H1 (cell line): ENCODE data around the gene MTARC2. TPM values are rescaled to one million over a fixed set of nuclear protein-coding genes. Genes with fewer than 3 reads are reported as not detected.

ENCODE experiments used
- CTCF ChIA-PET: fragments of 300-600 bp; sonication (Branson Sonifier 250); formaldehyde crosslinking; loops from one replicate; lab custom pipeline; 2021; ENCODE audit not compliant: partially characterized antibody; lab: Charles Lee
- POLR2A ChIA-PET: fragments of 300-600 bp; sonication (Branson Sonifier 250); formaldehyde crosslinking; loops from one replicate; lab custom pipeline; 2021; ENCODE audit warnings: inconsistent platforms; ENCODE audit not compliant: partially characterized antibody; lab: Charles Lee
- DNase-seq, 2 experiments: peaks; one replicate each; pipeline versions ENCODE4 v3.0.0 to v3.0.0-alpha.2; 2010 to 2022; ENCODE audit warnings: low spot score in 2 of 2, low read depth in 1 of 2, mixed read lengths in 1 of 2
- FAIRE-seq: peaks from 2 replicates; lab custom pipeline; 2011; peaks lifted over from hg19 to GRCh38; lab: Jason Lieb, UNC
- H2AFZ ChIP-seq: 2 replicates; pipeline ENCODE4 v1.8.1; 2012; ENCODE audit warnings: low read length, inconsistent platforms
- H2AK5ac ChIP-seq: 2 replicates; pipeline ENCODE4 v1.6.1; 2013; ENCODE audit warnings: low read depth, low read length
- H2BK120ac ChIP-seq: replicated peaks from 2 replicates; pipeline ENCODE3; 2013; ENCODE audit warnings: low read depth, low read length, inconsistent platforms
- H2BK12ac ChIP-seq: 2 replicates; pipeline ENCODE4 v1.6.1; 2013; ENCODE audit warnings: low read depth, low read length
- H2BK15ac ChIP-seq: 2 replicates; pipeline ENCODE4 v1.6.1; 2013; ENCODE audit warnings: low read length
- H2BK20ac ChIP-seq: 2 replicates; pipeline ENCODE4 v1.6.1; 2013; ENCODE audit warnings: low read length
- H2BK5ac ChIP-seq: 2 replicates; pipeline ENCODE4 v1.6.1; 2013; ENCODE audit warnings: low read depth, low read length
- H3K14ac ChIP-seq: 2 replicates; pipeline ENCODE4 v1.6.1; 2013; ENCODE audit warnings: inconsistent platforms; ENCODE audit not compliant: insufficient read length
- H3K18ac ChIP-seq: 2 replicates; pipeline ENCODE4 v1.6.1; 2013; ENCODE audit warnings: low read length; ENCODE audit errors: extremely low read depth
- H3K23ac ChIP-seq: 2 replicates; pipeline ENCODE4 v1.6.1; 2013; ENCODE audit warnings: inconsistent platforms; ENCODE audit not compliant: insufficient read length
- H3K23me2 ChIP-seq: 2 replicates; pipeline ENCODE4 v1.6.1; 2013; ENCODE audit warnings: low read depth, low read length
- H3K27ac ChIP-seq: 2 replicates; pipeline ENCODE4 v1.6.1; 2011; ENCODE audit warnings: low read depth, low read length, inconsistent platforms
- H3K27me3 ChIP-seq, 4 experiments: replicated peaks in 1 of 4; 1 replicate in 1 of 4; 2 replicates in 3 of 4; pipeline versions ENCODE4 v1.6.1 to v1.8.1; 2011 to 2013; ENCODE audit warnings: low read length in 3 of 4, mild to moderate bottlenecking in 3 of 4, inconsistent platforms in 2 of 4, mixed read lengths in 2 of 4, moderate library complexity in 1 of 4; ENCODE audit not compliant: control insufficient read depth in 3 of 4, insufficient read depth in 3 of 4; ENCODE audit errors: extremely low read depth in 1 of 4
- H3K36me3 ChIP-seq, 4 experiments: 2 replicates each; pipeline versions ENCODE4 v1.6.1 to v1.8.1; 2011 to 2013; ENCODE audit warnings: mild to moderate bottlenecking in 4 of 4, low read length in 3 of 4, moderate library complexity in 2 of 4, control low read depth in 1 of 4, inconsistent platforms in 1 of 4; ENCODE audit not compliant: insufficient read depth in 4 of 4, control insufficient read depth in 2 of 4
- H3K4ac ChIP-seq: replicated peaks from 2 replicates; pipeline ENCODE3; 2013; ENCODE audit warnings: low read length, low read depth, mixed read lengths, inconsistent platforms; ENCODE audit not compliant: insufficient read length
- H3K4me1 ChIP-seq, 4 experiments: replicated peaks in 1 of 4; 1 replicate in 1 of 4; 2 replicates in 3 of 4; pipeline versions ENCODE4 v1.6.1 to v1.8.1; 2011 to 2013; ENCODE audit warnings: low read length in 3 of 4, inconsistent platforms in 2 of 4, mixed read lengths in 1 of 4; ENCODE audit not compliant: insufficient read depth in 4 of 4, control insufficient read depth in 3 of 4
- H3K4me2 ChIP-seq, 2 experiments: 2 replicates each; pipeline versions ENCODE4 v1.6.1 to v1.8.1; 2011 to 2013; ENCODE audit warnings: low read depth in 2 of 2, low read length in 2 of 2, control low read depth in 1 of 2, inconsistent platforms in 1 of 2, mild to moderate bottlenecking in 1 of 2; ENCODE audit not compliant: insufficient read depth in 1 of 2
- H3K4me3 ChIP-seq, 4 experiments: fragments of 200-600, 300-600 bp in 1 of 4; sonication (generic), shearing (Covaris generic), sonication (Bioruptor Twin) in 1 of 4; 2 replicates each; pipeline versions ENCODE4 v1.5.1 to v1.8.1; 2011 to 2016; ENCODE audit warnings: low read length in 4 of 4, low read depth in 3 of 4, control low read depth in 2 of 4, inconsistent platforms in 2 of 4, mild to moderate bottlenecking in 2 of 4, mixed read lengths in 1 of 4, moderate library complexity in 1 of 4; ENCODE audit not compliant: insufficient read depth in 2 of 4; ENCODE audit errors: extremely low read depth in 1 of 4
- H3K56ac ChIP-seq: replicated peaks from 2 replicates; pipeline ENCODE3; 2013; ENCODE audit warnings: low read depth, mild to moderate bottlenecking, mixed read lengths, low read length, inconsistent platforms; ENCODE audit not compliant: insufficient read length
- H3K79me1 ChIP-seq: 2 replicates; pipeline ENCODE4 v1.6.1; 2013; ENCODE audit warnings: low read depth, low read length, control low read depth
- H3K79me2 ChIP-seq, 2 experiments: 2 replicates each; pipeline versions ENCODE4 v1.6.1 to v1.8.1; 2012 to 2013; ENCODE audit warnings: low read length in 2 of 2, mild to moderate bottlenecking in 2 of 2, inconsistent platforms in 1 of 2; ENCODE audit not compliant: insufficient read depth in 2 of 2, control insufficient read depth in 1 of 2
- H3K9ac ChIP-seq, 4 experiments: replicated peaks in 1 of 4; 1 replicate in 1 of 4; 2 replicates in 3 of 4; pipeline versions ENCODE4 v1.6.1 to v1.8.1; 2011 to 2013; ENCODE audit warnings: low read depth in 3 of 4, low read length in 3 of 4, control low read depth in 2 of 4, mild to moderate bottlenecking in 2 of 4, moderate library complexity in 2 of 4, inconsistent platforms in 1 of 4; ENCODE audit errors: extremely low read depth in 1 of 4
- H3K9me3 ChIP-seq, 2 experiments: 2 replicates each; pipeline versions ENCODE4 v1.6.1 to v1.8.1; 2012 to 2013; ENCODE audit warnings: mild to moderate bottlenecking in 2 of 2, moderate library complexity in 2 of 2, control low read depth in 1 of 2, inconsistent platforms in 1 of 2, low read depth in 1 of 2, low read length in 1 of 2, mixed read lengths in 1 of 2; ENCODE audit not compliant: insufficient read depth in 2 of 2
- H4K20me1 ChIP-seq, 2 experiments: replicated peaks in 1 of 2; 2 replicates each; pipeline versions ENCODE3 to v1.8.1; 2011 to 2013; ENCODE audit warnings: inconsistent platforms in 2 of 2, low read length in 2 of 2, mild to moderate bottlenecking in 1 of 2; ENCODE audit not compliant: insufficient read depth in 2 of 2, control insufficient read depth in 1 of 2
- H4K5ac ChIP-seq: 2 replicates; pipeline ENCODE4 v1.6.1; 2013; ENCODE audit warnings: low read length, low read depth, mixed read lengths, inconsistent platforms; ENCODE audit not compliant: insufficient read length
- H4K8ac ChIP-seq: 2 replicates; pipeline ENCODE4 v1.8.0; 2013; ENCODE audit warnings: mild to moderate bottlenecking, moderate library complexity, low read length, inconsistent platforms; ENCODE audit not compliant: insufficient read depth; ENCODE audit errors: extremely low read depth
- H4K91ac ChIP-seq: replicated peaks from 2 replicates; pipeline ENCODE3; 2013; ENCODE audit warnings: low read length, mixed read lengths, inconsistent platforms; ENCODE audit not compliant: insufficient read length
- BACH1 ChIP-seq: IDR thresholded peaks from 2 replicates; pipeline ENCODE4 v1.6.1; 2012; ENCODE audit warnings: low read length, improper control_type of control experiment
- BCL11A ChIP-seq, 2 experiments: IDR thresholded peaks; one replicate each; pipeline ENCODE4 v1.6.1; 2011; ENCODE audit warnings: low read depth in 2 of 2, low read length in 2 of 2, mild to moderate bottlenecking in 2 of 2
- CEBPB ChIP-seq: IDR thresholded peaks from 2 replicates; pipeline ENCODE4 v1.6.1; 2012; ENCODE audit warnings: low read depth, low read length
- CHD1 ChIP-seq: IDR thresholded peaks from 2 replicates; pipeline ENCODE4 v1.6.1; 2012; ENCODE audit warnings: low read depth, low read length, improper control_type of control experiment
- EZH2 ChIP-seq: fragments of 200-600 bp; sonication (generic); IDR thresholded peaks from 2 replicates; pipeline ENCODE4 v1.7.1; 2012; ENCODE audit warnings: low read depth, mild to moderate bottlenecking, moderate library complexity, low read length, inconsistent platforms; ENCODE audit not compliant: severe bottlenecking
- GABPA ChIP-seq: IDR thresholded peaks from 2 replicates; pipeline ENCODE4 v1.6.1; 2011; ENCODE audit warnings: mild to moderate bottlenecking, low read length, moderate library complexity, borderline replicate concordance; ENCODE audit not compliant: insufficient read depth
- GTF2F1 ChIP-seq: IDR thresholded peaks from 2 replicates; pipeline ENCODE4 v1.6.1; 2012; ENCODE audit warnings: low read depth, low read length, improper control_type of control experiment, borderline replicate concordance
- HDAC2 ChIP-seq, 2 experiments: fragments of 300-600 bp in 1 of 2; sonication (generic) in 1 of 2; IDR thresholded peaks; 2 replicates each; pipeline ENCODE4 v1.6.1; 2011 to 2012; ENCODE audit warnings: low read depth in 2 of 2, low read length in 2 of 2, mild to moderate bottlenecking in 2 of 2, moderate library complexity in 2 of 2, borderline replicate concordance in 1 of 2, inconsistent platforms in 1 of 2
- JUN ChIP-seq: IDR thresholded peaks from 2 replicates; pipeline ENCODE4 v1.6.1; 2011; ENCODE audit warnings: low read depth, mild to moderate bottlenecking, improper control_type of control experiment, low read length
- KDM1A ChIP-seq: fragments of 200-600, 300-600 bp; sonication (generic); IDR thresholded peaks from 2 replicates; pipeline ENCODE4 v1.7.1; 2016; ENCODE audit warnings: mild to moderate bottlenecking, low read length, borderline replicate concordance
- RFX5 ChIP-seq: IDR thresholded peaks from 2 replicates; pipeline ENCODE4 v1.6.1; 2011; ENCODE audit warnings: low read depth, low read length, improper control_type of control experiment, borderline replicate concordance
- SP1 ChIP-seq: IDR thresholded peaks from 2 replicates; pipeline ENCODE4 v1.6.1; 2011; ENCODE audit warnings: low read depth, low read length
- WGBS, 2 experiments: shearing (Covaris generic) in 1 of 2; methylation state at CpG; one replicate each; pipeline versions ENCODE4 v1.1.6 to v1.1.7; 2013 to 2015; ENCODE audit warnings: low lambda C conversion rate in 2 of 2, mixed read lengths in 2 of 2, inconsistent platforms in 1 of 2, low coverage in 1 of 2, missing lambda C conversion rate in 1 of 2; ENCODE audit not compliant: insufficient replicate concordance in 2 of 2, insufficient coverage in 1 of 2, insufficient read length in 1 of 2; ENCODE audit errors: extremely low coverage in 1 of 2, missing lambda C conversion rate in 1 of 2; 5-methylcytosine and 5-hydroxymethylcytosine counted together
- polyA plus RNA-seq, 7 experiments: library from polyadenylated mRNA; depleted of rRNA in 3 of 7; stranded (reverse) in 5 of 7; unstranded in 2 of 7; fragments of >200 nt in 5 of 7; fragments of 200-250 nt in 2 of 7; gene quantifications; 1 replicate in 5 of 7; 2 replicates in 1 of 7; 4 replicates in 1 of 7; pipeline versions ENCODE4 v1.2.1 to v1.2.3, GENCODE V29; 2011 to 2013; ENCODE audit warnings: missing spikeins in 2 of 7, mixed read lengths in 2 of 7
- total RNA-seq: library from RNA; stranded (reverse); fragmentation: NEBNext Ultra II Directional; extraction: Animal tissue kit (Norgen Biotek cat#: 25700); gene quantifications from 2 replicates; pipeline ENCODE4 v1.2.1, GENCODE V29; 2021
- TF ChIP-seq, protein P1 (sequence below): IDR thresholded peaks from 2 replicates; pipeline ENCODE4 v1.6.1; 2012; ENCODE audit warnings: inconsistent platforms

The MTARC2 gene
- total and polyA plus RNA-seq, 2 of the 8 experiments (the other 6 are each of a cell fraction or from before 2014, with no cell fraction given), result 7.2 to 7.9 TPM

DNA sequence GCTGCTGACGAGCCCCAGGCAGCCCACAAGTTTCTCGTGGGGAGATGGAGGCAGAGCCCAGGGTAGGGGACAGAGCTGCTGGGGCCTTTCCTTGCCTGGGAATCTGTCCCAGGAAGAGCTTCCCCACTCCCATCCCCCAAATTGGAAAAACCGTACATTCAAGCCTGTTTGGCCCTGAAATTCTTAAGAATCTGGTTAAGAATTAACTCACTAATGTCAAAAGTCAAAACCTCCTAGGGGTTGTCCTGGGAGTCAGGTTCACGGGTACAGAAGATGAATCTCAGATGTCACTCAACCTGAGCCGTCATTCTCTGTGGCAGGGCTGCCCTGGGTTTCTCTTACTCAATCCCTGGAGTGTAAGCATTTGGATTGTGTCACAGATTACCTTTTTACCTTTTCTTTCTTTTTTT, 49.5 kb upstream of the MTARC2 start:
- no peak overlapping the region for H3K23ac ChIP-seq
- H3K9me3 ChIP-seq, result no peaks in the 10 kb centered on the region
- no peaks in the 10 kb centered on the region for H3K36me3 ChIP-seq
- H4K5ac ChIP-seq, result no peak overlapping the region
- peaks cover 0 to 8% (median 3%) of the 10 kb centered on the region in 4 experiments; a peak in 4 of 7 replicates for H3K4me1 ChIP-seq
- no peaks in the 10 kb centered on the region for H3K27me3 ChIP-seq
- H2BK20ac ChIP-seq, result no peak overlapping the region
- no peak for DNase-seq
- no peak overlapping the region for H4K8ac ChIP-seq
- no peak overlapping the region for H2BK15ac ChIP-seq
- WGBS, 2 experiments, result 85% methylated on average over 5 of the region's 5 CpGs; no CpG with 5 or more reads in 1 of the 2 experiments
- no peak overlapping the region for H2AFZ ChIP-seq
- no peak overlapping the region for H2BK5ac ChIP-seq
- ChIA-PET CTCF (interaction anchor here (0.6 to 2.7 kb wide), 8 partner anchors 10 to 146 kb away, joined by 3 to 10 read pairs (median 3); no protein-coding TSS in a partner anchor), POLR2A (no interaction called here)
- H3K79me1 ChIP-seq, result no peaks in the 10 kb centered on the region
- H3K4me2 ChIP-seq, result no peak overlapping the region
- H2BK12ac ChIP-seq, result no peak overlapping the region
- no peak overlapping the region for H3K27ac ChIP-seq
- no peak overlapping the region for H4K91ac ChIP-seq
- H3K18ac ChIP-seq, result no peak overlapping the region
- no peak overlapping the region for H3K56ac ChIP-seq
- H3K23me2 ChIP-seq, result no peaks in the 10 kb centered on the region
- no peak for FAIRE-seq
- no peaks in the 10 kb centered on the region for H3K79me2 ChIP-seq
- no peak overlapping the region for H3K9ac ChIP-seq
- H3K4me3 ChIP-seq, result no peak overlapping the region
- no peak overlapping the region for H2BK120ac ChIP-seq
- no peaks in the 10 kb centered on the region for H4K20me1 ChIP-seq
- H3K4ac ChIP-seq, result no peak overlapping the region
- no peak overlapping the region for H3K14ac ChIP-seq
- H2AK5ac ChIP-seq, result no peak overlapping the region
- no peak for TF ChIP-seq BCL11A (IDR thresholded peaks at IDR 0.05; ENCODE audit: low read depth in 2 of 2, low read length in 2 of 2)
- no peak for TF ChIP-seq EZH2
- TF ChIP-seq RFX5, result no peak
- TF ChIP-seq CHD1, result no peak
- TF ChIP-seq HDAC2 (IDR thresholded peaks at IDR 0.05; ENCODE audit: borderline replicate concordance in 1 of 2, low read depth in 2 of 2, low read length in 2 of 2), result no peak
- no peak for TF ChIP-seq JUN
- no peak for TF ChIP-seq CEBPB
- no peak for TF ChIP-seq GABPA
- no peak for TF ChIP-seq BACH1
- no peak for TF ChIP-seq SP1
- TF ChIP-seq KDM1A, result no peak
- TF ChIP-seq, protein P1, sequence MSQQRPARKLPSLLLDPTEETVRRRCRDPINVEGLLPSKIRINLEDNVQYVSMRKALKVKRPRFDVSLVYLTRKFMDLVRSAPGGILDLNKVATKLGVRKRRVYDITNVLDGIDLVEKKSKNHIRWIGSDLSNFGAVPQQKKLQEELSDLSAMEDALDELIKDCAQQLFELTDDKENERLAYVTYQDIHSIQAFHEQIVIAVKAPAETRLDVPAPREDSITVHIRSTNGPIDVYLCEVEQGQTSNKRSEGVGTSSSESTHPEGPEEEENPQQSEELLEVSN, result no peak
- no peak for TF ChIP-seq GTF2F1
